Thyroid gland (tissue), 4 donors: ENCODE results near the gene PTPRN2.

Experiments
- CTCF ChIP-seq, 6 experiments: fragments of 200-600 bp in 3 of 6; fragments of 450-650 bp in 3 of 6; sonication (generic) in 3 of 6; IDR thresholded peaks; one replicate each; pipeline ENCODE4 v1.5.1; 2016 to 2019; ENCODE audit warnings: antibody characterized with exemption in 6 of 6, mild to moderate bottlenecking in 2 of 6, inconsistent platforms in 1 of 6, moderate library complexity in 1 of 6
- POLR2A ChIP-seq, 2 donors: fragments of 450-650 bp; IDR thresholded peaks; one replicate each; pipeline ENCODE4 v1.6.1; 2017; ENCODE audit warnings: antibody characterized with exemption in 2 of 2, mild to moderate bottlenecking in 2 of 2, moderate library complexity in 1 of 2

GRCh38 chr7:157862731-157863130 is 724.9 kb downstream of the PTPRN2 start:
- no peak for TF ChIP-seq POLR2A (IDR thresholded peaks at IDR 0.05)
- no peak for TF ChIP-seq CTCF (IDR thresholded peaks at IDR 0.05)
